Endothelial cell (in vitro differentiated cells): ENCODE measurements around the gene MNX1. TPM values are rescaled to one million over a fixed set of nuclear protein-coding genes. Genes with fewer than 3 reads are reported as not detected.

Source experiments
- DNase-seq: peaks from one replicate; pipeline ENCODE4 v3.0.0; 2021; ENCODE audit warnings: low spot score
- H3K27ac Mint-ChIP-seq: one replicate; pipeline ENCODE4 v1.8.0; 2021; ENCODE audit warnings: mixed read lengths, inconsistent platforms; ENCODE audit not compliant: unreplicated experiment
- H3K27me3 Mint-ChIP-seq: one replicate; pipeline ENCODE4 v1.8.0; 2021; ENCODE audit warnings: mild to moderate bottlenecking, moderate library complexity, mixed read lengths, inconsistent platforms; ENCODE audit not compliant: unreplicated experiment
- H3K36me3 Mint-ChIP-seq: one replicate; pipeline ENCODE4 v1.8.0; 2021; ENCODE audit warnings: mild to moderate bottlenecking, low read depth, mixed read lengths, inconsistent platforms; ENCODE audit not compliant: unreplicated experiment
- H3K4me1 Mint-ChIP-seq: one replicate; pipeline ENCODE4 v1.8.0; 2021; ENCODE audit warnings: mild to moderate bottlenecking, mixed read lengths, inconsistent platforms; ENCODE audit not compliant: unreplicated experiment
- H3K4me3 Mint-ChIP-seq: one replicate; pipeline ENCODE4 v1.8.0; 2021; ENCODE audit warnings: mild to moderate bottlenecking, mixed read lengths, inconsistent platforms; ENCODE audit not compliant: unreplicated experiment
- H3K9me3 Mint-ChIP-seq: one replicate; pipeline ENCODE4 v1.8.0; 2021; ENCODE audit warnings: mixed read lengths, inconsistent platforms; ENCODE audit not compliant: unreplicated experiment
- total RNA-seq: library from RNA; stranded (reverse); fragmentation: NEBNext Ultra II Directional; extraction: Animal tissue kit (Norgen Biotek cat#: 25700); gene quantifications from one replicate; pipeline ENCODE4 v1.2.1, GENCODE V29; 2021; ENCODE audit not compliant: unreplicated experiment
- TF ChIP-seq, protein P1 (sequence below): fragments of 200-600 bp; sonication (generic); IDR thresholded peaks from one replicate; pipeline ENCODE4 v1.5.0; 2021; ENCODE audit warnings: antibody characterized with exemption; ENCODE audit not compliant: unreplicated experiment

MNX1 gene
- total RNA-seq, 1 donor from 2014 or later, result 3.8 TPM

DNA sequence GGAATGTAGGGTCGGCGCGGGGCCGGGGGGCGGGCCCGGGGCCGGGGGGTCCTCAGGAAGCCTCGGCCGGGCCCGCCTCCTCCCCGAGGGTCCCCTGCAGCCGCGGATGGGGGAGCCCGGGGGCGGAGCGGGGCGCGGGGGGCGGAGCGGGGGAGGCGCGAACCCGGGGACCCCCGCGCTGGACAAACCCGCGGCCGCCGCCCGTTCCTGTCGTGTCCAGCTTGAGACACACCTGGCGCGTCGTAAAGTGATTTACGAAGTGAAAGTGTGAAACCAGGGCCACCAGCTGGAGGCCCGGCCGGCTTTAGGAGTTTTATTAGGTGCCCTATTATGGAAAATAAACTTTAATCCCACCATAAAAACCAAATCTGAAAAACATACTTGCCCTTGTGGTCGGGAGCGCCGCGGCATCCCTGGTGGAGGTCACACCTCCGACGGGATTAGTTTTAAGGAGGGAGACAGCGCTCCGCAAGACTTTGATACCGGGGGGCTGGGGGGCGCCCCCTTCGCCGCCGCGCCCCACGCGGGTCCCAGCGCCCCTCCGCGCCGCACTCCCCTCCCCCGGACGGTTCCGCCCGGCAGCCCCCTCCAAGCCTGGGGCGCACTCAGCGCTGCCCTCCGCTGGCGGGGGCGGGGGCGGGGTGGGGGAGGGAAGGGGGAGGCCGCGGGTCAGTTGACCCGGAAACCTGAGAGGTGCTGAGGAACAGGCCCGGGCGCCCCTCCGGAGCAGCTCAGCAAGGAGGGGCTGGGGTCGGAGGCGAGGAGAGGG, 10.3 kb downstream of the MNX1 start:
- H3K36me3 Mint-ChIP-seq, result peaks cover 5% of the 10 kb centered on the region
- H3K9me3 Mint-ChIP-seq, result no peaks in the 10 kb centered on the region
- TF ChIP-seq, protein P1, sequence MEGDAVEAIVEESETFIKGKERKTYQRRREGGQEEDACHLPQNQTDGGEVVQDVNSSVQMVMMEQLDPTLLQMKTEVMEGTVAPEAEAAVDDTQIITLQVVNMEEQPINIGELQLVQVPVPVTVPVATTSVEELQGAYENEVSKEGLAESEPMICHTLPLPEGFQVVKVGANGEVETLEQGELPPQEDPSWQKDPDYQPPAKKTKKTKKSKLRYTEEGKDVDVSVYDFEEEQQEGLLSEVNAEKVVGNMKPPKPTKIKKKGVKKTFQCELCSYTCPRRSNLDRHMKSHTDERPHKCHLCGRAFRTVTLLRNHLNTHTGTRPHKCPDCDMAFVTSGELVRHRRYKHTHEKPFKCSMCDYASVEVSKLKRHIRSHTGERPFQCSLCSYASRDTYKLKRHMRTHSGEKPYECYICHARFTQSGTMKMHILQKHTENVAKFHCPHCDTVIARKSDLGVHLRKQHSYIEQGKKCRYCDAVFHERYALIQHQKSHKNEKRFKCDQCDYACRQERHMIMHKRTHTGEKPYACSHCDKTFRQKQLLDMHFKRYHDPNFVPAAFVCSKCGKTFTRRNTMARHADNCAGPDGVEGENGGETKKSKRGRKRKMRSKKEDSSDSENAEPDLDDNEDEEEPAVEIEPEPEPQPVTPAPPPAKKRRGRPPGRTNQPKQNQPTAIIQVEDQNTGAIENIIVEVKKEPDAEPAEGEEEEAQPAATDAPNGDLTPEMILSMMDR, result no peak
- H3K4me3 Mint-ChIP-seq, result peak overlapping the region; percentile 70
- DNase-seq, result no peak
- H3K27me3 Mint-ChIP-seq, result peaks cover 31% of the 10 kb centered on the region
- H3K27ac Mint-ChIP-seq, result no peak overlapping the region
- peaks cover 18% of the 10 kb centered on the region for H3K4me1 Mint-ChIP-seq

DNA sequence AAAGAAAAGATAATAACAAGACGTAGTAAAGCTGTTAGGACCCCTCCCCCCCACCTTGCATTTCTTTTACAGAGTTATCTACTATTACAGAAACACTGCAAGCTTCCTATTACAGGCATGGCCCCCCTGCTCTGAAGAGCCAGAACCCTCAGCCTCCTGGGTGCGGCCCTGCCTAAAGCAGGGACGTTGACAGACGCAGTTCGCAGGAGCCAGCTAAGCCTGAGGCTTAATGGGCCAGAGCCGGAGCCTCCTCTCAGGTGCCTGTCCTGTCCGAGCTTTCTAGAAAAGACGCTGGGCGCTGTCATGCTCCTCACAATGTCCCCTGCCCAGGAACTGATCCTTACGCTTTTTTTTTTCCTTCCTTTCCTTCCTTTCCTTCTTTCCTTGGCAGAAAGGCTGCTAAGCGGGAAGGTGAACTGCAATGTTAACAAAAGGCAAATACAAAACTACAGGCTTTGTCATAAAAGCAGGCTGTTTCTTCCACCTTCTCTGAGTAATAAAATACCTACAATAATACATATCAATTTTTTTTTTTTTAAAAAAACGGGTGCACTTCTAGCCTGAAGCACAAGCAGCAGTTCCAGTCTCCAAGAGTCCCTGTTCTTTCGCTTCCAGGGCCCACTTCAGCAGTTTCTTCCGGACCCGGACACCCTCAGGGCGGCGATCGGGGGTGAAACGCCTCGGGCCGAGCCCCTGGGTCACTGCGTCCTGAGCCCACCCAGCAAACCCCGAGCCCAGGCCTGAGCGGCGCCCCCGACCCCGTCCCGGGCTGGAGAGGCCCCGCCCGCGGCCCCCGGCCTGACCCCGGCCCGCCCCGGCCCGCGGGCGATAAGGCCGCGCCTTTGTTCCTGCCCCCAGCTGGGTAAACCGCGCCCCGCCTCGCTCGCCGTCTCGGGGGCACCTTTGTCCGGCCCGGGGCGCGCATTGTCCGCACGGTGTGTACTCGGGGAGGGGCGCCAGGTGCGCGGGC, 11.2 kb downstream of the MNX1 start:
- Mint-ChIP-seq H3K4me1 (peaks cover 15% of the 10 kb centered on the region), H3K4me3 (peak overlapping the region; percentile 21), H3K27ac (no peak overlapping the region), H3K36me3 (no peaks in the 10 kb centered on the region), H3K9me3 (no peaks in the 10 kb centered on the region), H3K27me3 (peaks cover 22% of the 10 kb centered on the region)
- no peak for DNase-seq
- TF ChIP-seq, protein P1, result no peak

DNA sequence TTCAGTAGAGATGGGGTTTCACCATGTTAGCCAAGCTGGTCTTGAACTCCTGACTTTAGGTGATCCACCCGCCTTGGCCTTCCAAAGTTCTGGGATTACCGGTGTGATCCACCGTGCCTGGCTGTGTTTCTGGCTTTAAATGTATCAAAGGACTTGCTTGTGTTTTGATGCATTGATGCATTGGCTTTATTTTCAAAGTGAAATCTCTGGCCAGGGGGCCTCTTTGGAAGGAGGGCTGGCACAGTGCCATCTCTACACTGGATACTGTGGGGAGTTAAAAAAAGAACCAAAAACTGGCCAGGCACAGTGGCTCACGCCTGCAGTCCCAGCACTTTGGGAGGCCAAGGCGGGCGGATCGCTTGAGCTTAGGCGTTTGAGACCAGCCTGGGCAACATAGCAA, 16.0 kb downstream of the MNX1 start:
- Mint-ChIP-seq H3K36me3 (no peaks in the 10 kb centered on the region), H3K9me3 (no peaks in the 10 kb centered on the region), H3K4me1 (no peaks in the 10 kb centered on the region), H3K27me3 (peaks cover 16% of the 10 kb centered on the region), H3K27ac (no peak overlapping the region), H3K4me3 (no peak overlapping the region)
- DNase-seq, result no peak
- TF ChIP-seq, protein P1, result no peak

DNA sequence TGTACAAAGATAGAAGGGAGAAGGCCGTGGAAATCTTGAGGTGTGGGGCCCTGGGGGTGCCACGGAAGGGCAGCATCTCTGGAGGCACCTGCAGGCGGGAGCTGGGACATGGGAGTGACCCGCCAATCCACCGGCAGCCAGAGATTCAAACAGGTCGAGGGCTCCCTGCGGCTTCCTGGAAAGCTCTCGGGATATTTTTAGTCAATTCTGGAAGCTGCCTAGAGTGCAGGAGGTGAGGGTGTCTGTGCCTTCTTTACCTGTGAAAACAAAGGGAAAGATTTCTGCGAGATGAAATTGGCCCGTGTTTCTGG, 16.6 kb downstream of the MNX1 start:
- no peak overlapping the region for H3K4me3 Mint-ChIP-seq
- TF ChIP-seq, protein P1, result no peak
- peaks cover 15% of the 10 kb centered on the region for H3K27me3 Mint-ChIP-seq
- no peak for DNase-seq
- no peaks in the 10 kb centered on the region for H3K9me3 Mint-ChIP-seq
- H3K36me3 Mint-ChIP-seq, result no peaks in the 10 kb centered on the region
- H3K27ac Mint-ChIP-seq, result no peak overlapping the region
- no peaks in the 10 kb centered on the region for H3K4me1 Mint-ChIP-seq
